Stimulated activated memory B cell treated with anti-CD40 and anti-IgM and Interleukin-4, amounts not matched to agents 10 μg/mL and 1 μg/mL and 100 μg/mL, for 72 hours (primary cell): ENCODE measurements around the gene HMGN3.

Experiments used
- ATAC-seq: fragments of 150-1000 bp; cut with Tn5 transposase; 2 replicates; pipeline ENCODE4 v1.10.0; 2021
- H3K27ac Mint-ChIP-seq: one replicate; pipeline ENCODE4 v1.8.0; 2022; ENCODE audit warnings: mild to moderate bottlenecking, mixed read lengths
- H3K27me3 Mint-ChIP-seq: one replicate; pipeline ENCODE4 v1.8.0; 2022; ENCODE audit warnings: mixed read lengths
- H3K36me3 Mint-ChIP-seq: one replicate; pipeline ENCODE4 v1.8.0; 2022; ENCODE audit warnings: mixed read lengths
- H3K4me1 Mint-ChIP-seq: one replicate; pipeline ENCODE4 v1.8.0; 2022; ENCODE audit warnings: mixed read lengths
- H3K4me3 Mint-ChIP-seq: one replicate; pipeline ENCODE4 v1.8.0; 2022; ENCODE audit warnings: mild to moderate bottlenecking, moderate library complexity, mixed read lengths
- H3K9me3 Mint-ChIP-seq: one replicate; pipeline ENCODE4 v1.8.0; 2022; ENCODE audit warnings: mixed read lengths

HMGN3 gene

DNA sequence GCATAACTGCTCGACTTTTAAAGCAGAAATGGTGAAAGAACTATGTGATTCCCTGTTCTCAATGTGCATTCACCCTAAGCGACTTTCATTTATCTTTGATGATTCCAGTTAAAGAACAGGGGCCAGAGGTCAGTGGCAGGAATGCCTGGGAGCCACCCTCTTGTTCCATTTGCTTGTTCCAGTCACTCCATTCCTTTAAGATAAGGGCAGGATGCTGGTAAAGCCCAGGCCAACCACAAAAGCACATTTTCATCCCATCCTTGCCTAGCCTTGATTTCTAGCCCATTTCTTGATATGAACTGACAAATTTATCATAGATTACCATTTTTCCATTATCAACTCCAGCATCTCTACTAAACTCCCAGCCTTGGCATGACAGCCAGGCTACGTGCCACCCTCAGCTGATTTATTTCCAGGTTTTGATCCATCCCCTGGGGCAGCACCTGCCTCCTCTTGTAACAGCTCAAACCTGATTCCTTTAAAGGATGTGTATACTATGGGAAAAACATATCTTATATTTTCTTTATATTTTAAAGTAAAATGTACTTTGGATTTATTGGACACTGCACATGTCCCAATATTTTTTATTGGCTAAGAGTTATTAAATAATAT lies 19.2 kb downstream of the HMGN3 start:
- H3K4me3 Mint-ChIP-seq, result no peak overlapping the region
- H3K27ac Mint-ChIP-seq, result no peak overlapping the region
- H3K4me1 Mint-ChIP-seq, result no peaks in the 10 kb centered on the region
- peaks cover 33% of the 10 kb centered on the region for H3K36me3 Mint-ChIP-seq
- no peaks in the 10 kb centered on the region for H3K27me3 Mint-ChIP-seq
- no peak for ATAC-seq
- H3K9me3 Mint-ChIP-seq, result peaks cover 5% of the 10 kb centered on the region

DNA sequence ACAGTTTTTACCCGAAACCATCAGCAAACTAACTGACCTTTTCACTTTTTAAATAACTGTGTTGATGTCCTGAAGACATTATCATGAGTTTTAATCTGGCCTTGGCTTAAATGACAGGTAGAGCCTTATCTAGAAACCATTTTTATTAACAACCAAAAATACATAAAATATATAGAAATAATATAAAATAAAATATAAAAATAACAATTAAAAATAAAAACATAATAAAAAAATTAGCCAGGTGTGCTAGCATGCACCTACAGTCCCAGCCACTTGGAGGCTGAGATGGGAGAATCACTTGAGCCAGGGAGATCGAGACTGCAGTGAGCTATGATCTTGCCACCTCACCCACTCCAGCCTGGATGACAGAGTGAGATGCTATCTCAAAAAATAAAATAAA lies 21.6 kb downstream of the HMGN3 start:
- ATAC-seq, result no peak
- H3K27me3 Mint-ChIP-seq, result no peaks in the 10 kb centered on the region
- peaks cover 28% of the 10 kb centered on the region for H3K36me3 Mint-ChIP-seq
- H3K9me3 Mint-ChIP-seq, result no peaks in the 10 kb centered on the region
- no peak overlapping the region for H3K27ac Mint-ChIP-seq
- H3K4me3 Mint-ChIP-seq, result no peak overlapping the region
- H3K4me1 Mint-ChIP-seq, result no peaks in the 10 kb centered on the region

DNA sequence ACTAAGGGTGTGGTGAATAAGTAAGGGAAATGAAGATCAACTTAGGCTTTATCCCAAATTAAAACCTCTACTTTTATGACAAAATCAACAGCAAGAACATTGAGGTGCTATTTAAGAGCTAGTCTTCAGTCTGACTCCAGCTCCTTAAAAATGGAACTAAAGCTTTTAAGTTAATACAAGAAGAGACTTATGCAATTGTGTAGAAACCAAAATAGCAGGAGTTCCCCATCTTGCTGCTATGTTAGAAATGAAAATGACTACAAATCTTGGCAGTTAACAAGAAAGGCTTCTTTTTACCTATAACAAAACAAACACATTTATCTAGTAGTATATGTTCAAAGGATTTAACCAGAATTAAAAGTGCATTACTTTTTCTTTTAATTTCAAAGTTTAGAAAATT lies 25.7 kb downstream of the HMGN3 start:
- no peak for ATAC-seq
- peaks cover 47% of the 10 kb centered on the region for H3K36me3 Mint-ChIP-seq
- H3K27me3 Mint-ChIP-seq, result no peaks in the 10 kb centered on the region
- no peaks in the 10 kb centered on the region for H3K4me1 Mint-ChIP-seq
- no peak overlapping the region for H3K4me3 Mint-ChIP-seq
- H3K27ac Mint-ChIP-seq, result no peak overlapping the region
- no peaks in the 10 kb centered on the region for H3K9me3 Mint-ChIP-seq

DNA sequence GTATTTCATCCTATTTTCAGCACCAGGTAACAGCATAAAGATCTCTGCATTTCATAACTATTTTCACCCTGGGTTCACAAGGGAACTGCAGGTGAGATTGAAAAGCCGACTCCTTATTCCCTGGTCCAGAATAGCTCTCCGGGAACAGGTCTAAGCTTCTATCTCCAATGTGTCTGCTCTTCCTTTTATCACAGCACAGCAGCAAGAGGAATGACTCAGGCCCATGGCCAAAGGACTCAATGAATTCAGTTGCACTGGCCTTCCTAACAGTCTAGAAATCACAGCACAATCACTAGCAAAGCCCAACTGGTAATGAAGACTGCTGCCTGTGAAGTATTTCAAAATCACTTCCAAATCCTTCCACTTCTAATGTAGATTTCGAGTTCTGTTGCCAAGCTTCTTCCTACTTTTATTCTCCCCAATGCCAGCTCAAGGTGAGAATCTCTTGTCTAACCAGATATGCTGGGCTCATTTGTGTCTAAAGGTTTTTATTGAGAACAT lies 30.7 kb downstream of the HMGN3 start:
- peaks cover 60% of the 10 kb centered on the region for H3K36me3 Mint-ChIP-seq
- peaks cover 7% of the 10 kb centered on the region for H3K4me1 Mint-ChIP-seq
- H3K4me3 Mint-ChIP-seq, result no peak overlapping the region
- no peak for ATAC-seq
- H3K27me3 Mint-ChIP-seq, result no peaks in the 10 kb centered on the region
- no peaks in the 10 kb centered on the region for H3K9me3 Mint-ChIP-seq
- no peak overlapping the region for H3K27ac Mint-ChIP-seq

DNA sequence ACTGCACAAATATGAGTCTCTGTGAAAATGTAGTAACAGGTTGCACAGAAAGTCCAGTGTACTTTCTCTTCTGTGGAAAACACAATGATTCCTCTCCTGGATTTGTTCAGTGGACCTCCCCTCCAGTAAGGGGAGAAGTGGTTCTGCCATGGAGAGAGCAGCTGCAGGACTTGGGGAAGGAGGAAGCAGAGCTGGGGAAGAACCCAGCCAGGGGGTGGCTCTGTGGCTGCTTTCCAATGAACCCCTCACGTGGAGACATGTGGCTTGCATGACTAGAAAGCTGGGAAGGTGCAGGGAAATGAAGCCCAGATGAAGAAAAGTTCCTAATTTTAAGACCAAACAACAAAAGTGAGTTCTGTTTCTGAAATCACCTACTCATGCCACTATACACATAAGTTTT lies 31.9 kb downstream of the HMGN3 start:
- Mint-ChIP-seq H3K27ac (no peak overlapping the region), H3K4me3 (no peak overlapping the region), H3K36me3 (peaks cover 58% of the 10 kb centered on the region), H3K27me3 (no peaks in the 10 kb centered on the region), H3K9me3 (no peaks in the 10 kb centered on the region), H3K4me1 (peaks cover 7% of the 10 kb centered on the region)
- no peak for ATAC-seq

DNA sequence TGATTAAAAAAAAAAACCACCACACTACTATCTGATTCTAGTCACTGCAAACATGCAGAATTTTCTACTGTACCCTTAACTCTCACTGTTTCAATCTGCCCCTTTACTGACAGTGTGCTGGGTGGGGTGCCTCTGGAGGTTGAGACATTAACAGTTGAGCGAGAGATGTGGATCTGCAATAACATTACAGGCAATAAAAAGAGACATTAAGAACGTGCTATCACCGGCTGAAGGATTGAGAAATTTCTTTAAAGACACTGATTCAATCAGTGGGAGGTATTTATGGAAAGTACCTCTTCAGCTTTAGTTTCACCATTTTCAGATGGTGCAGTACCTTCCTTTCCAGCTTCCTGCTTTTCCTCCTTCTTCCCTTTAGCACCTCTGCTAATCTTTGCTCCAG lies 32.5 kb downstream of the HMGN3 start:
- H3K27me3 Mint-ChIP-seq, result no peaks in the 10 kb centered on the region
- peaks cover 7% of the 10 kb centered on the region for H3K4me1 Mint-ChIP-seq
- H3K4me3 Mint-ChIP-seq, result no peak overlapping the region
- peaks cover 53% of the 10 kb centered on the region for H3K36me3 Mint-ChIP-seq
- ATAC-seq, result no peak
- H3K27ac Mint-ChIP-seq, result no peak overlapping the region
- no peaks in the 10 kb centered on the region for H3K9me3 Mint-ChIP-seq

DNA sequence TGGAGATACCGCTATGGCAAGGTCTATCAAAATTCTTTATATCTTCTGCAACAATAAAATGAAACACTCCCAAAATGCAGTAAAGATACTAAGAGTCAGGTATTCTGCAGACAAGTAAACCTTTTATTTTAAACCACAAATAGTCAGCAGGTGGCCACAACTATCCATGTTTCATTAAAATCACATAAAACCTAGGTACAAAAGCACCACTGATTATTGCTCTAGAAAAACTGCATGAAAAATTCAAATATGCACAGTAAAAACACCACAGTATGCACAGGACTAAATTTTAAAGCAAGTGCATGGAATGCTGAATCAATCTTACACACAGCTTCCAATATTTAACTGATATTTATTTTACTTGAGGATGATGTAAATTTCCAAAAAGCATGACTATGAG lies 33.3 kb downstream of the HMGN3 start:
- no peak overlapping the region for H3K27ac Mint-ChIP-seq
- H3K36me3 Mint-ChIP-seq, result peaks cover 45% of the 10 kb centered on the region
- peaks cover 7% of the 10 kb centered on the region for H3K4me1 Mint-ChIP-seq
- no peak for ATAC-seq
- no peaks in the 10 kb centered on the region for H3K27me3 Mint-ChIP-seq
- H3K9me3 Mint-ChIP-seq, result no peaks in the 10 kb centered on the region
- H3K4me3 Mint-ChIP-seq, result no peak overlapping the region

DNA sequence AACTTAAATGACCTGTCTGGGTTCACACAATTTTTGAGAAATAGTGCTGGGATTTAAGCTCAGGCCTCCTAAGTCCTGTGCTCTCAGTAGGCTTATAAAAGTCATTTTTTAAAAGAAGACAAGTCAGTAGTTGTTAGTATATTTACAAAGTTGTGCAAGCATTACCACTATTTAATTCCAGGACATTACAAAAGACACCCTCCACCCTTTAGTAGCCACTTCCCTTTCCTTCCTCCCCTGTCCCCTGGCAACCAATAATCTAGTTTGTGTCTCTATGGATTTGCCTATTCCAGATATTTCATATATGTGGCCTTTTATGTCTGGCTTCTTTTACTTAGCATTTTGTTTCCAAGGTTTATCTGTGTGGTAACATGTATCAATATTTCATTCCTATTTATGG lies 37.6 kb downstream of the HMGN3 start:
- Mint-ChIP-seq H3K4me3 (no peak overlapping the region), H3K4me1 (no peaks in the 10 kb centered on the region), H3K9me3 (peaks cover 3% of the 10 kb centered on the region)

GRCh38 chr6:79193971-79194370 lies 40.5 kb downstream of the HMGN3 start:
- H3K9me3 Mint-ChIP-seq, result peaks cover 11% of the 10 kb centered on the region
- H3K4me3 Mint-ChIP-seq, result no peak overlapping the region
- H3K36me3 Mint-ChIP-seq, result peaks cover 22% of the 10 kb centered on the region
- no peak for ATAC-seq
- no peaks in the 10 kb centered on the region for H3K4me1 Mint-ChIP-seq
- H3K27me3 Mint-ChIP-seq, result no peaks in the 10 kb centered on the region
- no peak overlapping the region for H3K27ac Mint-ChIP-seq

More for the DNA sequence above, 37.6 kb downstream of the HMGN3 start:
- no peak for ATAC-seq
- peaks cover 35% of the 10 kb centered on the region for H3K36me3 Mint-ChIP-seq
- H3K27me3 Mint-ChIP-seq, result no peaks in the 10 kb centered on the region
- no peak overlapping the region for H3K27ac Mint-ChIP-seq

- H3K4me1 Mint-ChIP-seq, result no peaks in the 10 kb centered on the region
- ATAC-seq, result no peak
- no peak overlapping the region for H3K4me3 Mint-ChIP-seq
- H3K9me3 Mint-ChIP-seq, result peaks cover 11% of the 10 kb centered on the region
- peaks cover 18% of the 10 kb centered on the region for H3K36me3 Mint-ChIP-seq
- H3K27me3 Mint-ChIP-seq, result peaks cover 10% of the 10 kb centered on the region
- no peak overlapping the region for H3K27ac Mint-ChIP-seq
These were observed 44.6 kb downstream of the HMGN3 start for GRCh38 chr6:79189760-79190350.

DNA sequence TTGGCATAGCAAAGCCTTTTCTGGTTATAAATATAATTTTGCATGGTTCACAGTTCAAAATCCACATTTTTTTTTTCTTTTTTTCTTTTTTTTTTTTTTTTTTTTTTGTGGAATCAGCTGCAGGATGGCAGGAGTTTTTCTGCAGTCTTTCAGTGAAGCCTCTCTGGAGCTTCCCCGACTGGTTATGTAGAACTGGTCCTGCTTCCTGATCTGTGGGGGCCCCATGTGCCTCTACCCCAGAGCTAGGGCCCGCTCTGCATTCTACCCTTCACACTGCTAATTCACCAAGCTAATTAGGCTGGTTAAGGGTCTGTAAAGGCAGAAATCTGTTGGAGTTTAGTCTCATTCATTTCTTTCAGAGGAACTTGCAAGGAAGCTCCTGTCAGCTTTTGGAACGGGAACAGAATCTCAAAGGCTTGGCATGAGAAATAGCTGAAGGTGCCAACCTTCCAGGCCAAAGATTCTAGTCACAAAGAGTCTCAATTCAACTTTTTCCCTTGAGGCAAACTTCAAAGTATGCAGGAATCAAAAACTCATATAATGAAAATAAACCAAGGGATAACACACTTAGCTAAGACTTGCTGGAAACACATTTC lies 45.5 kb downstream of the HMGN3 start:
- Mint-ChIP-seq H3K4me3 (no peak overlapping the region), H3K9me3 (peaks cover 11% of the 10 kb centered on the region), H3K27me3 (peaks cover 10% of the 10 kb centered on the region), H3K27ac (no peak overlapping the region), H3K4me1 (no peaks in the 10 kb centered on the region), H3K36me3 (peaks cover 18% of the 10 kb centered on the region)
- no peak for ATAC-seq

- H3K9me3 Mint-ChIP-seq, result peaks cover 11% of the 10 kb centered on the region
- no peak for ATAC-seq
- H3K4me3 Mint-ChIP-seq, result no peak overlapping the region
- H3K4me1 Mint-ChIP-seq, result no peaks in the 10 kb centered on the region
- H3K27me3 Mint-ChIP-seq, result peaks cover 10% of the 10 kb centered on the region
- H3K36me3 Mint-ChIP-seq, result peaks cover 9% of the 10 kb centered on the region
- H3K27ac Mint-ChIP-seq, result no peak overlapping the region
These were observed 46.4 kb downstream of the HMGN3 start for GRCh38 chr6:79188107-79188506.

DNA sequence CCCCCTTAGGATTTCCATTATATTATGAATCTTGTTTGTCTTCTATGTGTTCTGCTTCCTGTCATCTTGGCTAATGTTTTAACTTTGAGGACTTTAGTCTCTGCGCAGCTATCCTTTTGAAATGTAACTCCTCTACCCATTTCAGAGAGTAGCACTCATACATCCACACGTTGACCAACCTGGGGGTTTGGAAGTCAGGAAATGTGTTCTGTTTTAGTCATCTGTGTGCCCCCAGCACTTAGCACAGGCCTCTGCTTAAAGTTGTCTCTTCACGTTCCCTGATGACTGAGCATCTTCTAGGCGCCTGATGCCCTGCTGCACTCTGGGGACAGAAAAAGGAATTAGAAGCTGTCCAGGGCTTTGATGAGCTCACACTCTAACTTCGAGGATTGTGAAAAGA lies 47.9 kb downstream of the HMGN3 start:
- Mint-ChIP-seq H3K9me3 (peaks cover 8% of the 10 kb centered on the region), H3K4me3 (no peak overlapping the region), H3K4me1 (no peaks in the 10 kb centered on the region), H3K36me3 (no peaks in the 10 kb centered on the region), H3K27ac (no peak overlapping the region), H3K27me3 (peaks cover 10% of the 10 kb centered on the region)
- ATAC-seq, result no peak

DNA sequence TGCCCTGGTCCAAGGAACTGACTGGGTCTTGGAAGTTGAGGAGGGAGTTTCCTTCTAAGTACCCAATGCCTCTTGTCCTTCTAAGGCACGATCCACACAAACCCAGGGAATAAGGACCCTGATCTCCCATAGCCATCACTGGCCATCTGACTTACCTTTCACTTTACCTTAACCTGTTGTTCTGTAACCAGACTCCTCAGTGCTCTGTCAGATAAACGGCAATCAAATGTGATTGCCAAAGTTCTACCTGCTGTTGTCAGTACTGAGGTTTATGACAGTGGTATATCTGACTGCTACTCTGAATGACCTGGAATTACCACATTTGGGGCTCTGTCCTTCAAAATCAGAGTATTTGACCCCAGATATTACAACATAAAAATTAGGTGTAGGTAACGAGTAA lies 49.8 kb downstream of the HMGN3 start:
- Mint-ChIP-seq H3K4me3 (no peak overlapping the region), H3K27me3 (peaks cover 10% of the 10 kb centered on the region), H3K9me3 (no peaks in the 10 kb centered on the region), H3K4me1 (no peaks in the 10 kb centered on the region), H3K36me3 (no peaks in the 10 kb centered on the region), H3K27ac (no peak overlapping the region)
- ATAC-seq, result no peak

- no peak for ATAC-seq
- H3K9me3 Mint-ChIP-seq, result no peaks in the 10 kb centered on the region
- no peaks in the 10 kb centered on the region for H3K4me1 Mint-ChIP-seq
- H3K36me3 Mint-ChIP-seq, result no peaks in the 10 kb centered on the region
- peaks cover 10% of the 10 kb centered on the region for H3K27me3 Mint-ChIP-seq
- no peak overlapping the region for H3K27ac Mint-ChIP-seq
- no peak overlapping the region for H3K4me3 Mint-ChIP-seq
These were observed 50.4 kb downstream of the HMGN3 start for GRCh38 chr6:79184086-79184485.

GRCh38 chr6:79180052-79180451 lies 54.4 kb downstream of the HMGN3 start:
- no peak for ATAC-seq
- Mint-ChIP-seq H3K36me3 (no peaks in the 10 kb centered on the region), H3K9me3 (peaks cover 4% of the 10 kb centered on the region), H3K4me1 (no peaks in the 10 kb centered on the region), H3K4me3 (no peak overlapping the region), H3K27ac (no peak overlapping the region), H3K27me3 (no peaks in the 10 kb centered on the region)
